Neutrophil (primary cell): ENCODE results near the gene KCNAB2.

Source experiments
- H3K27ac ChIP-seq: fragments of 200-600 bp; sonication (generic); 2 replicates; pipeline ENCODE4 v1.5.1; 2016; ENCODE audit warnings: mild to moderate bottlenecking, moderate library complexity
- H3K27me3 ChIP-seq: fragments of 200-600 bp; sonication (generic); 2 replicates; pipeline ENCODE4 v1.6.0; 2016; ENCODE audit warnings: mild to moderate bottlenecking
- H3K36me3 ChIP-seq: fragments of 200-600 bp; sonication (generic); 2 replicates; pipeline ENCODE4 v1.5.1; 2017
- H3K4me1 ChIP-seq, 2 experiments: fragments of 200-600 bp in 1 of 2; sonication (generic) in 1 of 2; 1 replicate in 1 of 2; 2 replicates in 1 of 2; pipeline versions ENCODE4 v1.5.1 to v1.6.1; 2013 to 2016; ENCODE audit warnings: low read depth in 1 of 2, low read length in 1 of 2, mild to moderate bottlenecking in 1 of 2, moderate library complexity in 1 of 2; ENCODE audit not compliant: control insufficient read depth in 1 of 2, insufficient read depth in 1 of 2
- H3K4me3 ChIP-seq, 2 experiments: fragments of 200-600 bp in 1 of 2; sonication (generic) in 1 of 2; 1 replicate in 1 of 2; 2 replicates in 1 of 2; pipeline ENCODE4 v1.5.1; 2013 to 2016; ENCODE audit warnings: low read depth in 1 of 2, low read length in 1 of 2, mild to moderate bottlenecking in 1 of 2, moderate library complexity in 1 of 2
- H3K9me3 ChIP-seq: fragments of 200-600 bp; sonication (generic); 2 replicates; pipeline ENCODE4 v1.5.1; 2016
- TF ChIP-seq, protein P1 (sequence below): fragments of 200-600 bp; sonication (generic); IDR thresholded peaks from 2 replicates; pipeline ENCODE4 v1.5.1; 2016; ENCODE audit warnings: antibody characterized with exemption

The KCNAB2 gene

DNA sequence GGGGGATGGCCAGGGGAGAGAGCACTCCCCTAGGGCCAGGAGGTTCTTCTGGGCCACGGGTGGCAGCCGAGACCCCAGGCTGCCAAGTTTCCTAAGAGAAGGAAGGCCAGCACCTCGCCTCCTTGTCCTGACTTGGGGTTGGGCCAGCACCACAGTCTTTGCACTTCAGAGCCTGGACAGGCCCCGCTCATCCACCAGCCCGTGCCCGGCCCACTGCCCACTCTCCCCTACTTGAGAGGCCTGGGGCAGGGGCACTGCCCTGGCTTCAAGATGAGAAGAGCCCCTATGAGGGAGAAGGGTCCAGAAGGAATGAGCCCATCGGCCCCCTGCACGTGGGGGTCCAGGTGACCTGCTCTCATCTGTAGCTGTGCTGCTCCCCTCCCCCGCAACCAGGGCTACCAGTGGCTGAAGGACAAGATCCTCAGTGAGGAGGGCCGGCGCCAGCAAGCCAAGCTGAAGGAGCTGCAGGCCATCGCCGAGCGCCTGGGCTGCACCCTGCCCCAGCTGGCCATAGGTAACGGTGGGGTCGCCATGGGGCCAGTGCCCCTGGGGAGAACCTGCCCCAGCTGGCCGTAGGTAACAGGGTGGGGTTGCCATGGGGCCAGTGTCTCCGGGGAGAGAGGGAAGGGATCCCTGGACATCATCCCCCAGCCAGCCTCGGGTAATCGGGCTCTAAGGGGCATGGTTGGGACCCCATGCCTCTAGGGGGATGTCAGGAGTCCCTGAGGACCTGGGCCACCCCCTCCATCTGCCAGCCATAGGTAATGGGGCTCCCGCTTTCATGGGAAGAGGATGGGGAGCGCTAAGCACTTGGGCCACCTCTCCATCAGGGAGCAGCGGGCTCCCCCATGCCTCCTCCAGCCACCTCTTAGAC lies 50.8 kb downstream of the KCNAB2 start:
- TF ChIP-seq, protein P1, sequence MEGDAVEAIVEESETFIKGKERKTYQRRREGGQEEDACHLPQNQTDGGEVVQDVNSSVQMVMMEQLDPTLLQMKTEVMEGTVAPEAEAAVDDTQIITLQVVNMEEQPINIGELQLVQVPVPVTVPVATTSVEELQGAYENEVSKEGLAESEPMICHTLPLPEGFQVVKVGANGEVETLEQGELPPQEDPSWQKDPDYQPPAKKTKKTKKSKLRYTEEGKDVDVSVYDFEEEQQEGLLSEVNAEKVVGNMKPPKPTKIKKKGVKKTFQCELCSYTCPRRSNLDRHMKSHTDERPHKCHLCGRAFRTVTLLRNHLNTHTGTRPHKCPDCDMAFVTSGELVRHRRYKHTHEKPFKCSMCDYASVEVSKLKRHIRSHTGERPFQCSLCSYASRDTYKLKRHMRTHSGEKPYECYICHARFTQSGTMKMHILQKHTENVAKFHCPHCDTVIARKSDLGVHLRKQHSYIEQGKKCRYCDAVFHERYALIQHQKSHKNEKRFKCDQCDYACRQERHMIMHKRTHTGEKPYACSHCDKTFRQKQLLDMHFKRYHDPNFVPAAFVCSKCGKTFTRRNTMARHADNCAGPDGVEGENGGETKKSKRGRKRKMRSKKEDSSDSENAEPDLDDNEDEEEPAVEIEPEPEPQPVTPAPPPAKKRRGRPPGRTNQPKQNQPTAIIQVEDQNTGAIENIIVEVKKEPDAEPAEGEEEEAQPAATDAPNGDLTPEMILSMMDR: no peak
- H3K4me3 ChIP-seq: no peak overlapping the region
- H3K36me3 ChIP-seq: peaks cover 87% of the 10 kb centered on the region
- no peaks in the 10 kb centered on the region for H3K9me3 ChIP-seq
- no peaks in the 10 kb centered on the region for H3K4me1 ChIP-seq
- peaks cover 4% of the 10 kb centered on the region for H3K27me3 ChIP-seq
- H3K27ac ChIP-seq: no peak overlapping the region

DNA sequence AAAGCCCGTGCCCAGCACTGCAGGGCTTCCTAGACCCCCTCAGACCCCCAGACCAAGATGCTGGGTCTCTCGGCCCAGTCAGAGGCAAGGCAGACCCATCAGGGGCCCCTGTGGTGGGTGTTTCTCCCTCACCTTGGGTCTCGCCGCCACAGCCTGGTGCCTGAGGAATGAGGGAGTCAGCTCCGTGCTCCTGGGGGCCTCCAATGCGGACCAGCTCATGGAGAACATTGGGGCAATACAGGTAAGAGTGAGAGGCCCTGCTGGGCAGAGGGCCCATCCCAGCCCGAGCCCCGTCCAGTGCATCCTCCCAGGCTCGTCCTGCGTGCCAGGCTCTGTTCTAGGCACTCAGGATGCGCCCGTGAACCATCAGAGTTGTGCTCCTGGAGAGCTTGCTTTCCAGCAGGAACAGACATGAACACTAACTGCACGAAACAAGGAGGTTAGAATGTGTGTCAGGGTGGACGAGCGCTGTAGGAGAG lies 51.5 kb downstream of the KCNAB2 start:
- H3K27ac ChIP-seq: no peak overlapping the region
- H3K4me1 ChIP-seq: no peaks in the 10 kb centered on the region
- H3K36me3 ChIP-seq: peaks cover 80% of the 10 kb centered on the region
- peaks cover 10% of the 10 kb centered on the region for H3K27me3 ChIP-seq
- H3K9me3 ChIP-seq: no peaks in the 10 kb centered on the region
- TF ChIP-seq, protein P1: no peak
- no peak overlapping the region for H3K4me3 ChIP-seq

DNA sequence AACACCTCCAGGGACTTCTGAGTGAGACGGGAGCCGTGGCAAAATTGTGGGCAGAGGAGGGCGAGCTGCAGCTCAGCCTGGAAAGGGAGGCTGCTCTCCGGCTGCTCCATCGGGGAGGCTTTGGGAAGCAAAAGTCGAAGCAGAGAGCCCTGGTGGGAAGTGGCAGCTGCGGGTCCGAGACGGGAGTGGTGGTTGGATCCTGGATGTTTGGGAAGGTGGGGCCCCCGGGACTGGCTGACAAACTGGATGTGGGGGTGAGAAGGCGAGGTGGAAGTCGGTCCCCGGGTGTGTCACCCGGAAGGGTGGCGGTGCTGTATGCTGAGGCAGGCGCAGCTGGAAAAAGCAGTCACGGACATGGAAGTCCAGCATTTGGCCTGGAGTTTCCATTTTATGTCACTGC lies 52.1 kb downstream of the KCNAB2 start:
- Histone ChIP-seq H3K4me1 (no peaks in the 10 kb centered on the region), H3K27ac (peak overlapping the region; percentile 15), H3K36me3 (peaks cover 73% of the 10 kb centered on the region), H3K4me3 (no peak overlapping the region), H3K27me3 (peaks cover 13% of the 10 kb centered on the region), H3K9me3 (no peaks in the 10 kb centered on the region)
- TF ChIP-seq, protein P1: no peak

DNA sequence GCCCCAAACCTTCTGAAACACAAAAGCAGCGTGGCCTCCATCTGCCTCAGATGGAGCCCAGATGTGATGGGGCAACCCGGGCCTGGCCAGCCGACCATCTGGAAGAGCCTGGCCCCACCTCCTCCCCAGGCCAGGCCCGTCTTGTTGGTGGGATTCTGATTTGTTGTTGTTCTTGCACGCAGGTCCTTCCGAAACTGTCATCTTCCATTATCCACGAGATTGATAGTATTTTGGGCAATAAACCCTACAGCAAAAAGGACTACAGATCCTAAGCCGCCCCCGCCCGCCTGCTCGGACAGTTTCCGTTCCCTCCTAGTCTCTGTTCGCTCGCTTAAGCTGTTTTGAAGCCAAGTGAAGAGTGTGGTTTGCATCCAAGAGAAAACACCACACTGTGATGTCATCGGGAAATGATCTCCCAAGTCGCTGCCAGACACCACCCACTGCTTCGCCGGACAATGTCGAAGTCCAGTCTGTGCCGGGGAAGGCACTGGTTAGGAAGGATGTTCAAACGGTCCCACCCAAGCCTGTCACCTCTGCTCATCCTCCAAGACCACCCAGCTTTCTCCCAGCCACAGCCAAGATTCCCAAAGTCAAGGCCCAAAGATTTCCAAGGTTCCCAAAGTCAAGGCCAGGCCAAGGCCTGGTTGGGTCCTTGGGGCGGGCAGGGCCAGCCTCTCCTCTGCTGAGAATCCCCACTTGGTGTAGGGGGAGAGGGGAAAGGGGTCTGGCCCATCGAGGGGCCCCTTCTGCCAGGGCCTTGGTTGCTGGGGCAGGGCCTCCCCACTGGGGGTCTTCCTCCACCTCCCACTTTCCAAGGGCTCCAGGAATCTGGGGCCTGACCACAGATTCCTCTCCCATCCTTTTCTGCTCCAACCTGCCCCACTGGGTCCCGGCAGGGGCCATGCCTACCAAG lies 52.9 kb downstream of the KCNAB2 start:
- peaks cover 13% of the 10 kb centered on the region for H3K27me3 ChIP-seq
- no peaks in the 10 kb centered on the region for H3K4me1 ChIP-seq
- peak overlapping the region; percentile 15 for H3K27ac ChIP-seq
- no peak overlapping the region for H3K4me3 ChIP-seq
- H3K9me3 ChIP-seq: no peaks in the 10 kb centered on the region
- TF ChIP-seq, protein P1: no peak
- H3K36me3 ChIP-seq: peaks cover 66% of the 10 kb centered on the region

DNA sequence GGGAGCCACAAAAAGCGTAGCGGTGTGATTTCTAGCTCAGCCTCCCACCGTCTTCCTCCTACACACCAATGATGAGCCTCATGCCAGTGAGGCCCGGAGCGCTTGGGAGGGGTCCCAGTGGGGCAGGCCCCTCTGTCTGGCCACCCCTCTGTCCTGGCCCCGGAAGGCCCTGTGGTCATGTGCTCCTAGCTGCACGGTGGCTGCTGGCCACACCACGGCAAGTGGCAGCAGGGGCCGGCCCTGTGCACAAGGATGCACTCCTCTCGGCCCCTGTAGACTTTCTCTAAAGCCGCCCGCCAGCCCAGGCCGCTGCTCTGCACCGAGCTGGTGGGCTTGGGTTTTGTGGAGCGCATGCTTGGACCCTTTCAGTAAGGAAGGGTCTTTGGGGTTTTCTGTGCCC lies 53.6 kb downstream of the KCNAB2 start:
- H3K27me3 ChIP-seq: peaks cover 13% of the 10 kb centered on the region
- TF ChIP-seq, protein P1: no peak
- H3K9me3 ChIP-seq: no peaks in the 10 kb centered on the region
- no peaks in the 10 kb centered on the region for H3K4me1 ChIP-seq
- no peak overlapping the region for H3K4me3 ChIP-seq
- H3K27ac ChIP-seq: no peak overlapping the region
- peaks cover 59% of the 10 kb centered on the region for H3K36me3 ChIP-seq
